Stimulated activated naive B cell treated with anti-CD40 and anti-IgM and Interleukin-4, amounts not matched to agents 10 μg/mL and 1 μg/mL and 100 μg/mL, for 72 hours (primary cell): Measurements from ENCODE around the gene PCBP3.
"Not testable (repeated sequence)": the region's sequence is repeated elsewhere in the genome, so short reads cannot be mapped to it uniquely, and the experiment has no call there.

Experiments used
- ATAC-seq, 2 donors: fragments of 150-1000 bp; cut with Tn5 transposase; replicated peaks; 2 replicates each; pipeline ENCODE4 v1.10.0; 2021; ENCODE audit warnings: moderate library complexity in 1 of 2
- DNase-seq: peaks from one replicate; pipeline ENCODE4 v3.0.0; 2021
- H3K27ac Mint-ChIP-seq: one replicate; pipeline ENCODE4 v1.8.0; 2022; ENCODE audit warnings: mild to moderate bottlenecking, mixed read lengths
- H3K27me3 Mint-ChIP-seq, 2 donors: one replicate each; pipeline ENCODE4 v1.8.0; 2022; ENCODE audit warnings: mixed read lengths in 2 of 2
- H3K36me3 Mint-ChIP-seq, 2 donors: one replicate each; pipeline ENCODE4 v1.8.0; 2022; ENCODE audit warnings: mixed read lengths in 2 of 2, mild to moderate bottlenecking in 1 of 2
- H3K4me1 Mint-ChIP-seq, 2 donors: one replicate each; pipeline ENCODE4 v1.8.0; 2022; ENCODE audit warnings: mixed read lengths in 2 of 2, mild to moderate bottlenecking in 1 of 2
- H3K4me3 Mint-ChIP-seq, 2 donors: one replicate each; pipeline ENCODE4 v1.8.0; 2022; ENCODE audit warnings: mild to moderate bottlenecking in 2 of 2, mixed read lengths in 2 of 2, moderate library complexity in 1 of 2
- H3K9me3 Mint-ChIP-seq, 2 donors: one replicate each; pipeline ENCODE4 v1.8.0; 2022; ENCODE audit warnings: mixed read lengths in 2 of 2, mild to moderate bottlenecking in 1 of 2

Gene PCBP3

GRCh38 chr21:45607021-45607908, 36.3 kb upstream of the PCBP3 start:
- no peak for ATAC-seq
- Mint-ChIP-seq H3K4me3 (no peak overlapping the region), H3K36me3 (peaks cover 2 to 10% of the 10 kb centered on the region in 2 donors), H3K27me3 (peaks cover 28 to 48% of the 10 kb centered on the region in 2 donors), H3K9me3 (peaks cover 15 to 17% of the 10 kb centered on the region in 2 donors), H3K4me1 (no peaks in the 10 kb centered on the region), H3K27ac (no peak overlapping the region)
- no peak for DNase-seq

- Mint-ChIP-seq H3K27me3 (peaks cover 33 to 54% of the 10 kb centered on the region in 2 donors), H3K4me3 (no peak overlapping the region), H3K27ac (no peak overlapping the region), H3K9me3 (peaks cover 14 to 15% of the 10 kb centered on the region in 2 donors), H3K4me1 (no peaks in the 10 kb centered on the region), H3K36me3 (peaks cover 2 to 10% of the 10 kb centered on the region in 2 donors)
- DNase-seq (no peak), ATAC-seq (no peak)
Measured at GRCh38 chr21:45607909-45608295, 35.6 kb upstream of the PCBP3 start.

DNA sequence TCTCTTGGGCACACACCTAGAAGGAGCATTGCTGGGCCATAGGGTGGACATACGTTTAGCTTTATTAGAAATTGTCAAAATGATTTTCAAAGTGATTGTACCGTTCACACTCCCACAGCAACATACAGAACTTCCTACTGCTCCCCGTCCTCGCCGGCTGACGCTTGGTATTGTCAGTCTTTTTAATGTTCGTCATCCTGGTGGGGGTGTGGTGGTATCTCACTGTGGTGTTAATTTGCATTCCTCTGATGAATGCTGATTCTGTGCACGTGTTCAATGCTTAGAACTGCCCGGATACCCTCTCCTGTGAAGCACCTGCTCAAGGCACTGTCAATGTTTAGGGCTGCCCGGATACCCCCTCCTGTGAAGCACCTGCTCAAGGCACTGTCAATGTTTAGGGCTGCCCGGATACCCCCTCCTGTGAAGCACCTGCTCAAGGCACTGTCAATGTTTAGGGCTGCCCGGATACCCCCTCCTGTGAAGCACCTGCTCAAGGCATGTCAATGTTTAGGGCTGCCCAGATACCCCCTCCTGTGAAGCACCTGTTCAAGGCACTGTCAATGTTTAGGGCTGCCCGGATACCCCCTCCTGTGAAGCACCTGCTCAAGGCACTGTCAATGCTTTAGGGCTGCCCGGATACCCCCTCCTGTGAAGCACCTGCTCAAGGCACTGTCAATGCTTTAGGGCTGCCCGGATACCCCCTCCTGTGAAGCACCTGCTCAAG, 34.6 kb upstream of the PCBP3 start:
- H3K36me3 Mint-ChIP-seq, H3K4me3 Mint-ChIP-seq, H3K9me3 Mint-ChIP-seq, H3K27ac Mint-ChIP-seq, H3K4me1 Mint-ChIP-seq, ATAC-seq, DNase-seq: not testable (repeated sequence)
- peaks cover 37 to 59% of the 10 kb centered on the region in 2 donors for H3K27me3 Mint-ChIP-seq

DNA sequence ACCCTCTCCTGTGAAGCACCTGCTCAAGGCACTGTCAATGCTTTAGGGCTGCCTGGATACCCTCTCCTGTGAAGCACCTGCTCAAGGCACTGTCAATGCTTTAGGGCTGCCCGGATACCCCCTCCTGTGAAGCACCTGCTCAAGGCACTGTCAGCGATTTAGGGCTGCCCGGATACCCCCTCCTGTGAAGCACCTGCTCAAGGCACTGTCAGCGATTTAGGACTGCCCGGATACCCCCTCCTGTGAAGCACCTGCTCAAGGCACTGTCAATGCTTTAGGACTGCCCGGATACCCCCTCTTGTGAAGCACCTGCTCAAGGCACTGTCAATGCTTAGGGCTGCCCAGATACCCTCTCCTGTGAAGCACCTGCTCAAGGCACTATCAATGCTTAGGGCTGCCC, 33.9 kb upstream of the PCBP3 start:
- H3K36me3 Mint-ChIP-seq, DNase-seq, H3K9me3 Mint-ChIP-seq, H3K27ac Mint-ChIP-seq, H3K4me3 Mint-ChIP-seq, ATAC-seq, H3K4me1 Mint-ChIP-seq: not testable (repeated sequence)
- peaks cover 33 to 53% of the 10 kb centered on the region in 2 donors for H3K27me3 Mint-ChIP-seq

- peaks cover 37 to 55% of the 10 kb centered on the region in 2 donors for H3K27me3 Mint-ChIP-seq
- ATAC-seq (no peak), DNase-seq (no peak)
- no peak overlapping the region for H3K4me3 Mint-ChIP-seq
- no peaks in the 10 kb centered on the region for H3K36me3 Mint-ChIP-seq
- no peak overlapping the region for H3K27ac Mint-ChIP-seq
- peaks cover 11 to 12% of the 10 kb centered on the region in 2 donors for H3K4me1 Mint-ChIP-seq
- peaks cover 0 to 2% of the 10 kb centered on the region in 2 donors for H3K9me3 Mint-ChIP-seq
Measured at GRCh38 chr21:45611296-45611695, 32.2 kb upstream of the PCBP3 start.

GRCh38 chr21:45611939-45612664, 31.4 kb upstream of the PCBP3 start:
- Mint-ChIP-seq H3K4me3 (no peak overlapping the region), H3K27ac (no peak overlapping the region), H3K4me1 (peaks cover 11 to 13% of the 10 kb centered on the region in 2 donors), H3K36me3 (no peaks in the 10 kb centered on the region), H3K9me3 (peaks cover 0 to 2% of the 10 kb centered on the region in 2 donors), H3K27me3 (peaks cover 37 to 55% of the 10 kb centered on the region in 2 donors)
- DNase-seq (no peak), ATAC-seq (no peak)

GRCh38 chr21:45612665-45613019, 30.9 kb upstream of the PCBP3 start:
- Mint-ChIP-seq H3K27me3 (peaks cover 37 to 56% of the 10 kb centered on the region in 2 donors), H3K4me1 (peaks cover 11 to 13% of the 10 kb centered on the region in 2 donors)
- H3K27ac Mint-ChIP-seq, H3K36me3 Mint-ChIP-seq, ATAC-seq, H3K4me3 Mint-ChIP-seq, DNase-seq, H3K9me3 Mint-ChIP-seq: not testable (repeated sequence)

DNA sequence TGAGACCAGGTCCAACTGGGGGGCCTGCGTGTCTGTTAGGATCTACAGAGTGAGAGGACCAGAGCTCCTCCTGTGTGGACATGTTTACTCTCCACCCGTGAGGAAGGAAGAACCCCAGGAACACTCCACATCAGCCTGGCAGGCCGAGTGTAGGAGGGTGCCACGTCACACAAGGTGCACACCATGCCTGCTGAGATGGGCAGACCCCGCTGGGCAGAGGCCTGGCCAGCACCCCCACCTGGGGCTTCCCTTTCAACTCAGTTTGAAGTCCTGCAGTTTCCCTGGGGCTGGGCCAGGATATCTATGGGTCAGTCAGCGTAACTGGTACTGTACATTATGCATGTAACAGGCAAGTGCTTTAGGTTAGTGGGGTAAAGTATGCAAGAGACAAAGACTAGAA, 30.1 kb upstream of the PCBP3 start:
- DNase-seq: no peak
- no peak for ATAC-seq
- Mint-ChIP-seq H3K27me3 (peaks cover 36 to 55% of the 10 kb centered on the region in 2 donors), H3K27ac (no peak overlapping the region), H3K36me3 (no peaks in the 10 kb centered on the region), H3K4me3 (no peak overlapping the region), H3K9me3 (no peaks in the 10 kb centered on the region), H3K4me1 (peaks cover 11 to 13% of the 10 kb centered on the region in 2 donors)

DNA sequence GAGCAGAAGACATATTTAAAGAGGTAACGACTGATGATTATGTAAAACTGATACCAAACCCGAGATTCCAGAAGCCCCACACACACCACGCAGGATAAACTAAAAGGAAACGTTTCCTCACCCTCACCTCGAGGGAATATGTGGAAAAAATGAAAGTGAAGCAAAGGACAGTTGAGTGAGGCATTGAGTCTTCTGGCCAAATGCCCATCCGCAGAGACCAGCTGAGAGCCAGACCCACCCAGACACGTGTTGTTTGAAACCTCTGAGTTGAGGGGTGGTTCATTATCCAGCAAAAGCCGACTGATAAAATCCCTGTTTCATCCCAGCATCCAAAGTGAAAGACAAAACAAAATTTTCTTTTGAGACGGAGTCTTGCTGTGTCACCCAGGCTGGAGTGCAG, 29.6 kb upstream of the PCBP3 start:
- H3K9me3 Mint-ChIP-seq: no peaks in the 10 kb centered on the region
- H3K27me3 Mint-ChIP-seq: peaks cover 31 to 55% of the 10 kb centered on the region in 2 donors
- H3K36me3 Mint-ChIP-seq: no peaks in the 10 kb centered on the region
- ATAC-seq (no peak), DNase-seq (no peak)
- no peak overlapping the region for H3K27ac Mint-ChIP-seq
- peaks cover 11 to 13% of the 10 kb centered on the region in 2 donors for H3K4me1 Mint-ChIP-seq
- H3K4me3 Mint-ChIP-seq: no peak overlapping the region

DNA sequence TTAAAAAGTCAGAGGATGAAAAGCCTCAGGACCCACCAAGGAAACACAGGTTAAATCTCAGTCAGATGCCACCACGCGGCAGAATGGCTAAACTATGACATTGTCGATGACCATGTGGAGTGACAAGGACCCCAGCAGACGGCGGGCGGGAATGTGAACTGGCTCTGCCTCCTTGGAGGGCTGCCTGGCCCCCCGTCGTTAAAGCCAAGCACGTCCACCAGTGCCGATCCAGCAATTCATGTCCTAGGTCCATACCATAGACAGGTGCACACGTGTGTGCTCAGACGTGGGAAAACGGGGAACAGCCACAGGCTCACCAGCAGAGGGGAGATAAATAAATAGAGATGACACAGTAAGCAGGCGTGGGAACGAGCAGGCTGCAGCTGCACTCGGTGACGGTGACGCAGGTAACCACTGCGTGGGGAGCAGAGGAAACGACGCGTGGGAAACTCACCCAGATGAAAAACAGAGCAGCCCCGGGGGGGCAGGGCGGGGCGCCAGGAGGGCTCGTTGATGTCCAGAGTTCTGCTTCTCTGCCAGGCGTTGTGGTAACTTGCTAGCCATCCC, 28.3 kb upstream of the PCBP3 start:
- Mint-ChIP-seq H3K27ac (peak overlapping the region; percentile 3), H3K9me3 (peaks cover 2 to 5% of the 10 kb centered on the region in 2 donors), H3K4me1 (peaks cover 11 to 13% of the 10 kb centered on the region in 2 donors), H3K27me3 (peaks cover 32 to 60% of the 10 kb centered on the region in 2 donors), H3K36me3 (no peaks in the 10 kb centered on the region), H3K4me3 (peak overlapping the region in 1 of 2 donors; percentile 10)
- DNase-seq: peak; percentile 48
- peak; percentile 72 to 91 for ATAC-seq

- H3K27ac Mint-ChIP-seq: no peak overlapping the region
- peaks cover 11 to 13% of the 10 kb centered on the region in 2 donors for H3K4me1 Mint-ChIP-seq
- DNase-seq (no peak), ATAC-seq (no peak)
- H3K27me3 Mint-ChIP-seq: peaks cover 22 to 52% of the 10 kb centered on the region in 2 donors
- H3K9me3 Mint-ChIP-seq: peaks cover 2 to 5% of the 10 kb centered on the region in 2 donors
- H3K36me3 Mint-ChIP-seq: no peaks in the 10 kb centered on the region
- no peak overlapping the region for H3K4me3 Mint-ChIP-seq
Measured at GRCh38 chr21:45617021-45617921, 26.3 kb upstream of the PCBP3 start.

DNA sequence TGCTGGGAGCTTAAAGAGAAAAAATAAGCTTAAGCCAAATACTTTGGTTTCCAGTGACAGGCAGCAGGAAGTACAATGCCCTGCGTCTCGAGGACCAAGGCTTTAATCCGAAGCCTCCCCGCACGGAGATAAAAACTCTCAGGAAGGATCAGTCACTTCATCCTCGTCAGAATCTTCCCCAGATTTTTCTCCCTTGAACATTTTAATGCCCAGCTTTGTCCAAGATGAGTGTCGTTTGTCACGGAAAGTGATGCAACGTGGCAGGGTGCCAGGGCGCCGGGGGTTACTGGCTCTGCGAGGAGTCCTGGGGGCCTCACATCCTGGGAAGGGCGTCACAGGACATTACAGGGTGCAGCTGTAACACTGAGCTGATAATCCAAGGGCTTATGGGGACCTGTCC, 25.2 kb upstream of the PCBP3 start:
- DNase-seq: no peak
- H3K36me3 Mint-ChIP-seq: no peaks in the 10 kb centered on the region
- no peak overlapping the region for H3K4me3 Mint-ChIP-seq
- no peak overlapping the region for H3K27ac Mint-ChIP-seq
- peaks cover 11 to 13% of the 10 kb centered on the region in 2 donors for H3K4me1 Mint-ChIP-seq
- H3K9me3 Mint-ChIP-seq: peaks cover 2 to 5% of the 10 kb centered on the region in 2 donors
- ATAC-seq: no peak
- peaks cover 22 to 51% of the 10 kb centered on the region in 2 donors for H3K27me3 Mint-ChIP-seq

DNA sequence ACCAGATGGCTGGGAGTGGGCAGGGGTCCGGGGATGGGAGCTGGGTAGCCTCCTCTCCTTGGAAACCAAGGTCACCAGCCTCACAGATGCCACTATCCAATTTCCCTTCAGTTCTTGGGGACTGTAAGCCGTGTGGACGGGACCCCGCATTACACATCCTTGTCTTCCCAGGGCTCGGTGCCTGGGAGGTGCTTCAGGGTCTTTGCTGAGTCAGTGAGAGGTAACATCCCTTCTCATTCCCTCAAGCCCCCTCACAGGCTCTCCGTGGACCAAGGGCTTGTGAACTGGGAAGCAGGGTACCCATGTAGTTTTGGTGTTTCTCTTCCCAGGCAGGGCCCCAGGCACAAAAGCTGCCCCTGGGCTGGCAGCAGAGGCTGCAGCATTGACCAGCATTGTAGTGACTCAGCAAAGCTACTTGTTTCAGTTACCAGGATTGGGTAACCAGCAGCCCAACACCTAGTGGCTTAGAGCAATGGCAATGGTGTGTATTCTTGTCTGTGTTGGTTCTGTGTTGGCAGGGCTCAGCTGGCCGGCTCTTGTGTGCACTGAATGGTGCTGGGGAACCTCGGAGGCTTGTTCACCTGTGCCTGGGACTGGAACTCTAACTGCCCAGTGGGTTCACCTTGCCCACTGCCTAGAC, 24.6 kb upstream of the PCBP3 start:
- peaks cover 17 to 51% of the 10 kb centered on the region in 2 donors for H3K27me3 Mint-ChIP-seq
- H3K4me1 Mint-ChIP-seq: peaks cover 8 to 11% of the 10 kb centered on the region in 2 donors
- H3K27ac Mint-ChIP-seq: no peak overlapping the region
- H3K36me3 Mint-ChIP-seq: no peaks in the 10 kb centered on the region
- DNase-seq (no peak), ATAC-seq (no peak)
- no peak overlapping the region for H3K4me3 Mint-ChIP-seq
- H3K9me3 Mint-ChIP-seq: peaks cover 2 to 5% of the 10 kb centered on the region in 2 donors
